Activated CD4-positive, alpha-beta T cell treated with anti-CD3 and anti-CD28 coated beads for 48 hours (primary cell): Measurements from ENCODE around the gene SRRM4.
"Not testable (repeated sequence)": the region's sequence is repeated elsewhere in the genome, so short reads cannot be mapped to it uniquely, and the experiment has no call there.

Experiments used
- DNase-seq: peaks from one replicate; pipeline ENCODE4 v3.0.0-alpha.2; 2020

Gene SRRM4

GRCh38 chr12:119071638-119072231 lies 90.4 kb downstream of the SRRM4 start:
- no peak for DNase-seq

DNA sequence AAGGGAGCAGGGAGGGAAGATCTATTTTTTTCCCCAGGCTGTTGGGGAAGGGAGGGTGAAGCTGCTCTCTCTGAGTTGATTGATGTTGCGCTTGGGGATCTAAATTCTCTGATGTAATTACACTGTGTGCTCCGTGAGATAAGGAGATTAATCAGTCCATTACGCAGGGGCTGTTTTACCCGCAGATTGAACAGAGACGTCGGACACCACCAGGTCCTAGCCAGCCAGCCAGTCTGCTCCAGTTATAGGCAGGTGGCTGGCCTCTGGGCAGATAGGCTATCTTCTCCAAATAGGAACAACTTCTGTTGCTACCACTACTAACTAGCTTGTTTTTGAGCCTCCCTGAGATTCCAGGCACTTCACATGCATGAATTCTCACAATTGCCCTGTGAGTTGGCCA lies 91.1 kb downstream of the SRRM4 start:
- DNase-seq: no peak

DNA sequence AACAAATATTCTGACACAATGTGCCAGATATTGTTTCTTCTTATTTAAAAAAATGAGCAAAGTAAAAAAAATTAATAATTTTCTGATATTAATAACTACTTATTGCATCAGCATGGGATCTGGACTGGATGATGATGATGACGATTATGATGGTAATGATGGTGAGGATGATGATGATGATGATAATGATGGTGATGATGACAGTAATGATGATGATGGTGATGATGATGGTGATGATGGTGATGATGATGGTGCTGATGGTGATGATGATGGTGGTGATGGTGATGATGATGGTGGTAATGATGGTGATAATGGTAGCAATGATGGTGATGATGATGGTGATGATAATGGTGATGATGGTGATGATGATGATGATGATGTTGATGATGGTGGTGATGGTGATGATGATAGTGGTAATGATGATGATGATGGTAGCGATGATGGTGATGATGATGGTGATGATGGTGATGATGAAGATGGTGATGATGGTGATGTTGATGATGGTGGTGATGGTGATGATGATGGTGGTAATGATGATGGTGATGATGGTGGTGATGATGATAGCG lies 94.0 kb downstream of the SRRM4 start:
- no peak for DNase-seq

GRCh38 chr12:119075918-119076317 lies 94.6 kb downstream of the SRRM4 start:
- DNase-seq: no peak

- DNase-seq: no peak
Observed at GRCh38 chr12:119079530-119079929, 98.2 kb downstream of the SRRM4 start.

DNA sequence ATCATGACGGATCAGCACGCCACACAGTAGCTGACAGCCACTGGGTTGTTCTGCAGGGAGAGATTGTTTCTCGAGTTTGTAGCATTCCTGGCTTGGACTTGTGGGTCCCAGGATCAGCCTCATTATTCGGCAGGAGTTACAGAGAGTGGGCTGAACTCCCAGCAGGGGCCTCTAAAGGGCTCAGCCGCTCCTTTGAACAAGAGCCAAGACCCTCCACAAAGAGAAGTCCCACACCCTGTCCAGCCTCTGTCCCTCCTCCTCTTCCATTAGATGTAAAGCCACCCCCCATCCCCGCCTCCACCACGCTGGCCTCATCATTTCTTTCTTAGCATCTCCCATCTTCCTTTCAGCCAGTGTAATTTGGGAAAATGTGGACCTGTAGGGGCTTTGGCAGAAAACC lies 100.7 kb downstream of the SRRM4 start:
- no peak for DNase-seq

- DNase-seq: no peak
Observed at GRCh38 chr12:119082496-119082895, 101.2 kb downstream of the SRRM4 start.

GRCh38 chr12:119088685-119089379 lies 107.5 kb downstream of the SRRM4 start:
- DNase-seq: no peak

GRCh38 chr12:119089380-119090013 lies 108.2 kb downstream of the SRRM4 start:
- no peak for DNase-seq

GRCh38 chr12:119090276-119090675 lies 108.9 kb downstream of the SRRM4 start:
- DNase-seq: no peak

DNA sequence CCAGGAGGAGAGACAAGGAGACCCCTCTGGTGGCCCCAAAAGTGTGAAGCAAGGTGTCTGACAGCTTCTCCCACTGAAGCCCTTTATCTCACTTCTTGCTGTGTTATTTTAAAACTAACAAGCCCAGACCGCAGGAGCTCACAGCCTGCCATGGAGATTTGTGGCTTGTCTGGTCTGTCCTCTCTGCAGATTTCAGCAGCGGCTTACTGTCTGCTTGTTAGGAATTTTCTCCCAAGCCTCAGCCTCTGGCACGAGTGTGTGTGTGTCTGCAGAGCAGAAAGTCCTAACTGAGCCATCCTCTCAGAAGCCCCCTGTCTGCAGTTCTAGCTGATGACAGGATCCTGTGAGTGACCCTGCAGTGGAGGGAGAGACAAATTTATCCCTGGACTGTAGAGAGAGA lies 109.5 kb downstream of the SRRM4 start:
- DNase-seq: no peak

GRCh38 chr12:119096429-119097202 lies 115.3 kb downstream of the SRRM4 start:
- no peak for DNase-seq

GRCh38 chr12:119100933-119101332 lies 119.6 kb downstream of the SRRM4 start:
- no peak for DNase-seq

GRCh38 chr12:119102274-119102673 lies 120.9 kb downstream of the SRRM4 start:
- no peak for DNase-seq

DNA sequence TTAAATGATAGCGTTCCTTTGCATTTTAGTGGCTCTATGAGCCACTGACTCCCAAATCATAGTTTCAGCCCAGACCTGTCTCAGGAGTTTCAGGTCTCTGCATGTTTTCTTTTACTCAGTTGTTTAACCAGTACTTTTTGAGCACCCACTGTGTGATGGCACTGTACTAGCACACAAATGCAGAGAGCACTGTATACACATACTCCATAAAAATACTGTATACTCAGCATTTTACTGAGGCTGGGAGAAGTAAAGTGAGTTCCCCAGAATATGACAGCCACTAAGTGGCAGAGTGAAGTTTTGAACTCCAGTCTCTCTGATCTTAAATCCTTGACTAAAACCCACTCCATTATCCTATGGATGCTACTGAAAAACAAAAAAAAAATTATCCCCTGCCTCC lies 121.4 kb downstream of the SRRM4 start:
- no peak for DNase-seq

DNA sequence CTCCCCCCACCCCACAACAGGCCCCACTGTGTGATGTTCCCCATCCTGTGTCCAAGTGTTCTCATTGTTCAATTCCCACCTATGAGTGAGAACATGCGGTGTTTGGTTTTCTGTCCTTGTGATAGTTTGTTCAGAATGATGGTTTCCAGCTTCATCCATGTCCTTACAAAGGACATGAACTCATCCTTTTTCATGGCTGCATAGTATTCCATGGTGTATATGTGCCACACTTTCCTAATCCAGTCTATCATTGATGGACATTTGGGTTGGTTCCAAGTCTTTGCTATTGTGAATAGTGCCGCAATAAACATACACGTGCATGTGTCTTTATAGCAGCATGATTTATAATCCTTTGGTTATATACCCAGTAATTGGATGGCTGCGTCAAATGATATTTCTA lies 123.6 kb downstream of the SRRM4 start:
- not testable (repeated sequence) for DNase-seq

- DNase-seq: no peak
Observed at GRCh38 chr12:119113496-119113986, 132.2 kb downstream of the SRRM4 start.

DNA sequence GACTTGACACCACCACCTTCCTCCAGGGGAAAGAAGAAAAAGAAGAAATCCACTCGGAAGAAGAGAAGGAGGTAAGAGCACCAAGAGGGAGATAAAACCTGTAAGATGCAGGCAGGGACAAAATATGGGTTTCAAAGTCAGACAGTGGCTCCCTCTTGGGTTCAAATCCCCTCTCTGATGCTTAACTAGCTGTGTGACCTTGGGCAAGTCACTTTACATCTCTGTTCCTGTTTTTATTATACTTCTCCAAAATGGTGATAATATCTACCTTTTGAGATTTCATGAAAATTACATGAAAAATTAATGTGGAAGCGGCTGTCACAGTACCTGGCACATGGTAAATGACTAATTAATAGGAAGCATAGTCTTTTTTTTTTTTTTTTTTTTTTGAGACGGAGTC lies 133.0 kb downstream of the SRRM4 start:
- no peak for DNase-seq

GRCh38 chr12:119115296-119115905 lies 134.1 kb downstream of the SRRM4 start:
- peak; percentile 32 for DNase-seq

- no peak for DNase-seq
Observed at GRCh38 chr12:119117936-119118335, 136.6 kb downstream of the SRRM4 start.

- no peak for DNase-seq
Observed at GRCh38 chr12:119118625-119119024, 137.3 kb downstream of the SRRM4 start.

DNA sequence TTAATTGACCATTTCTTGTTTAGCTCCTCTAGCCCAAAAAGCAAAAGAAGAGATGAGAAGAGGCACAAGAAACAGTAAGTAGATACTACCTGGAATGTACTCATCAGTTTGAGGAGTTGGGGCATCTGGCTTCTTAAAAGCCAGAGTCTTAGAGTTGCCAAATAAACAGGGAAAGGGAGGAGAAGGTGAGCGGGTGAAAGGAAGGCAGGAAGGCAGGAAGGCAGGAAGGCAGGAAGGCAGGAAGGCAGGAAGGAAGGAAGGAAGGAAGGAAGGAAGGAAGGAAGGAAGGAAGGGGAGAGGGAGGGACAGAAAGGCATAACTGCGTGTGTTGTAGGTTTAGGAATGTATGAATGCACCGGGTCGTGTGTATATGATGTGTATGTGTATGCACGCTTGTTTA lies 140.7 kb downstream of the SRRM4 start:
- DNase-seq: no peak

GRCh38 chr12:119122751-119123150 lies 141.4 kb downstream of the SRRM4 start:
- no peak for DNase-seq
